GM12878 (cell line): ENCODE results near the gene VASH2. TPM values are rescaled to one million over a fixed set of nuclear protein-coding genes. Genes with fewer than 3 reads are reported as not detected.

Experiments used
- ATAC-seq: fragments of 200-7000 bp; cut with Tn5 transposase; 3 replicates; pipeline ENCODE4 v1.9.1; 2020; ENCODE audit warnings: mild to moderate bottlenecking, moderate library complexity
- BruUV-seq: library from RNA; stranded (reverse); fragments of 400-500 nt; replicated peaks from 2 replicates; lab custom pipeline; 2021; lab: Mats Ljungman, UMichigan
- CTCF ChIA-PET: fragments of 300-600 bp; sonication (Branson Sonifier 250); formaldehyde crosslinking; extraction: SDS; loops from one replicate; lab custom pipeline; 2021; ENCODE audit warnings: inconsistent platforms; lab: Yijun Ruan, JAX
- POLR2A ChIA-PET: fragments of 350-600 bp; formaldehyde crosslinking; extraction: SDS; loops from one replicate; lab custom pipeline; 2021; ENCODE audit warnings: inconsistent platforms; lab: Charles Lee
- RAD21 ChIA-PET: fragments of 300-600 bp; sonication (Branson Sonifier 250); formaldehyde crosslinking; loops from one replicate; lab custom pipeline; 2023; ENCODE audit warnings: antibody characterized with exemption; ENCODE audit not compliant: unreplicated experiment; lab: Charles Lee
- SMC1A ChIA-PET: fragments of 300-600 bp; sonication (Branson Sonifier 250); formaldehyde crosslinking; loops from one replicate; lab custom pipeline; 2023; ENCODE audit not compliant: unreplicated experiment, uncharacterized antibody; lab: Charles Lee
- DNase-seq: peaks from one replicate; pipeline ENCODE4 v3.0.0-alpha.2; 2011; ENCODE audit warnings: low read depth, low spot score
- FAIRE-seq: peaks from 3 replicates; lab custom pipeline; 2011; peaks lifted over from hg19 to GRCh38; lab: Jason Lieb, UNC
- H2AFZ ChIP-seq: 2 replicates; pipeline ENCODE4 v1.6.0; 2011; ENCODE audit warnings: low read depth, low read length, control low read depth; ENCODE audit not compliant: control insufficient read depth
- H3K27ac ChIP-seq: 2 replicates; pipeline ENCODE4 v1.5.1; 2011; ENCODE audit warnings: control low read depth; ENCODE audit not compliant: control insufficient read depth, insufficient read depth
- H3K27me3 ChIP-seq, 2 experiments: replicated peaks in 1 of 2; 2 replicates each; pipeline versions ENCODE4 v1.6.0 to v1.6.1; 2011; ENCODE audit warnings: low read length in 1 of 2; ENCODE audit not compliant: control insufficient read depth in 2 of 2, insufficient read depth in 2 of 2
- H3K36me3 ChIP-seq, 2 experiments: 2 replicates each; pipeline ENCODE4 v1.5.1; 2011; ENCODE audit warnings: low read length in 1 of 2; ENCODE audit not compliant: control insufficient read depth in 2 of 2, insufficient read depth in 2 of 2
- H3K4me1 ChIP-seq: 2 replicates; pipeline ENCODE4 v1.6.1; 2011; ENCODE audit warnings: mild to moderate bottlenecking, low read length, moderate library complexity, mixed read lengths; ENCODE audit not compliant: control insufficient read depth, insufficient read depth
- H3K4me2 ChIP-seq: 2 replicates; pipeline ENCODE4 v1.6.0; 2011; ENCODE audit warnings: control low read depth; ENCODE audit not compliant: control insufficient read depth, insufficient read depth
- H3K4me3 ChIP-seq: fragments of 200-600 bp; sonication (generic); 2 replicates; pipeline ENCODE4 v1.5.1; 2016
- H3K79me2 ChIP-seq: 2 replicates; pipeline ENCODE4 v1.6.0; 2011; ENCODE audit warnings: low read length; ENCODE audit not compliant: control insufficient read depth, insufficient read depth
- H3K9ac ChIP-seq: 2 replicates; pipeline ENCODE4 v1.8.0; 2011; ENCODE audit warnings: low read length, control low read depth, mixed read lengths; ENCODE audit not compliant: control insufficient read depth, insufficient read depth
- H3K9me3 ChIP-seq: replicated peaks from 3 replicates; pipeline ENCODE4 v1.5.1; 2011; ENCODE audit warnings: mild to moderate bottlenecking, low read length; ENCODE audit not compliant: control insufficient read depth, insufficient read depth
- H4K20me1 ChIP-seq: 2 replicates; pipeline ENCODE4 v1.6.0; 2011; ENCODE audit not compliant: control insufficient read depth, insufficient read depth
- ATF2 ChIP-seq: IDR thresholded peaks from 2 replicates; pipeline ENCODE4 v1.6.1; 2012; ENCODE audit warnings: low read length, inconsistent platforms
- BACH1 ChIP-seq: fragments of 450-650 bp; IDR thresholded peaks from 2 replicates; pipeline ENCODE4 v1.6.1; 2017; ENCODE audit warnings: mild to moderate bottlenecking, borderline replicate concordance
- BHLHE40 ChIP-seq, 2 experiments: fragments of 450-650 bp in 1 of 2; IDR thresholded peaks; 2 replicates each; pipeline ENCODE4 v1.6.1; 2011 to 2017; ENCODE audit warnings: low read depth in 2 of 2, borderline replicate concordance in 1 of 2, improper control_type of control experiment in 1 of 2, low read length in 1 of 2, mild to moderate bottlenecking in 1 of 2
- DPF2 ChIP-seq: fragments of 450-650 bp; IDR thresholded peaks from 2 replicates; pipeline ENCODE4 v1.6.1; 2017; ENCODE audit warnings: mild to moderate bottlenecking
- EED ChIP-seq: sonication (generic); IDR thresholded peaks from 2 replicates; pipeline ENCODE4 v1.6.1; 2016; ENCODE audit warnings: antibody characterized with exemption, low read depth
- FOXK2 ChIP-seq: fragments of 450-650 bp; IDR thresholded peaks from 2 replicates; pipeline ENCODE4 v1.6.1; 2017; ENCODE audit warnings: mild to moderate bottlenecking, moderate library complexity
- GABPA ChIP-seq: IDR thresholded peaks from 2 replicates; pipeline ENCODE4 v1.6.1; 2014; ENCODE audit warnings: antibody characterized with exemption, low read depth, mild to moderate bottlenecking, inconsistent platforms
- HDGF ChIP-seq: fragments of 450-650 bp; IDR thresholded peaks from 2 replicates; pipeline ENCODE4 v1.6.1; 2016; ENCODE audit warnings: antibody characterized with exemption
- IKZF1 ChIP-seq: fragments of 450-650 bp; conservative IDR thresholded peaks from 2 replicates; pipeline ENCODE4 v1.6.1; 2017; ENCODE audit warnings: antibody characterized with exemption, mild to moderate bottlenecking
- IKZF2 ChIP-seq, 2 experiments: fragments of 450-650 bp; IDR thresholded peaks; 2 replicates each; pipeline ENCODE4 v1.6.1; 2017; ENCODE audit warnings: mild to moderate bottlenecking in 2 of 2, moderate library complexity in 2 of 2
- IRF4 ChIP-seq: IDR thresholded peaks from 2 replicates; pipeline ENCODE4 v1.6.1; 2011; ENCODE audit warnings: low read depth, low read length
- MYB ChIP-seq: fragments of 150-350 bp; IDR thresholded peaks from 2 replicates; pipeline ENCODE4 v1.6.1; 2014; ENCODE audit warnings: mild to moderate bottlenecking, low read depth, low read length, borderline replicate concordance
- NBN ChIP-seq: fragments of 450-650 bp; IDR thresholded peaks from 2 replicates; pipeline ENCODE4 v1.6.1; 2016
- NKRF ChIP-seq: fragments of 450-650 bp; conservative IDR thresholded peaks from 2 replicates; pipeline ENCODE4 v1.6.1; 2017; ENCODE audit warnings: mild to moderate bottlenecking, moderate library complexity
- NR2F1 ChIP-seq: fragments of 450-650 bp; conservative IDR thresholded peaks from 2 replicates; pipeline ENCODE4 v1.6.1; 2017; ENCODE audit warnings: mild to moderate bottlenecking
- RUNX3 ChIP-seq: IDR thresholded peaks from 2 replicates; pipeline ENCODE4 v1.6.1; 2012; ENCODE audit warnings: low read length, inconsistent platforms
- TCF7 ChIP-seq: IDR thresholded peaks from 2 replicates; pipeline ENCODE4 v1.6.1; 2014; ENCODE audit warnings: antibody characterized with exemption, borderline replicate concordance
- YY1 ChIP-seq: IDR thresholded peaks from 2 replicates; pipeline ENCODE4 v1.6.1; 2011; ENCODE audit warnings: low read depth, mild to moderate bottlenecking, low read length
- ZBTB33 ChIP-seq: fragments of 450-650 bp; IDR thresholded peaks from 2 replicates; pipeline ENCODE4 v1.6.1; 2017; ENCODE audit warnings: mild to moderate bottlenecking
- ZNF384 ChIP-seq: IDR thresholded peaks from 2 replicates; pipeline ENCODE4 v1.6.1; 2012; ENCODE audit warnings: low read depth, mild to moderate bottlenecking, low read length, improper control_type of control experiment, borderline replicate concordance
- WGBS: methylation state at CpG from one replicate; pipeline ENCODE4 v1.1.6; 2016; ENCODE audit warnings: low lambda C conversion rate; ENCODE audit not compliant: insufficient replicate concordance, insufficient coverage; ENCODE audit errors: missing lambda C conversion rate; 5-methylcytosine and 5-hydroxymethylcytosine counted together
- in situ Hi-C: fragments of 300-500 bp; cut with MboI; formaldehyde crosslinking; loops from 9 replicates; pipeline ENCODE4 v1.14.3; 2018; ENCODE audit warnings: mixed read lengths
- intact Hi-C: fragments of 100-400 bp; cut with micrococcal nuclease; formaldehyde crosslinking; loops from one replicate; pipeline ENCODE4 v1.14.2; 2022; ENCODE audit not compliant: unreplicated experiment
- polyA plus RNA-seq, 11 experiments: library from polyadenylated mRNA; depleted of rRNA in 4 of 11; unstranded in 6 of 11; stranded (reverse) in 5 of 11; fragments of >200 nt; fragmentation: Nextera tagmentation in 4 of 11; fragmentation: Illumina TruSeq in 1 of 11; extraction: Ambion mirVana in 4 of 11; extraction: Trizol in 1 of 11; gene quantifications; 1 replicate in 1 of 11; 2 replicates in 10 of 11; pipeline versions ENCODE4 v1.2.1 to v1.2.3, GENCODE V29; 2011 to 2016; ENCODE audit warnings: inconsistent platforms in 2 of 11, missing spikeins in 2 of 11, low read depth in 1 of 11
- total RNA-seq, 4 experiments: library from RNA; depleted of rRNA in 3 of 4; stranded (reverse); fragments of >200 nt in 3 of 4; fragmentation: Illumina TruSeq in 1 of 4; extraction: Trizol in 1 of 4; gene quantifications; 2 replicates each; pipeline versions ENCODE4 v1.2.1 to v1.2.3, GENCODE V29; 2013 to 2021

Gene VASH2
- total and polyA plus RNA-seq, 10 of the 15 experiments (the other 5 are each of a cell fraction or from before 2014, with no cell fraction given), result 5.4 to 29.7 (median 21.7) TPM

- TSS peak; percentile 86 for BruUV-seq
- Histone ChIP-seq H3K4me2 (peak overlapping the region; percentile 63), H3K4me1 (peaks cover 18% of the 10 kb centered on the region), H2AFZ (peak overlapping the region; percentile 57), H3K79me2 (no peaks in the 10 kb centered on the region)
- 71% methylated on average over 10 of the region's 10 CpGs for WGBS
- peak; percentile 88 for FAIRE-seq
- TF ChIP-seq RUNX3 (peak; percentile 32; the same call in 1 of the 2 replicates), HDGF (0 out of 2 replicates have a peak, but pooled peaks have one; percentile 24), YY1 (0 out of 2 replicates have a peak, but pooled peaks have one; percentile 21), ATF2 (peak; percentile 35; the same call in 1 of the 2 replicates), ZNF384 (no peak), BACH1 (peak; percentile 31; the same call in 1 of the 2 replicates), GABPA (no peak), NR2F1 (0 out of 2 replicates have a peak, but pooled peaks have one; percentile 39), MYB (no peak), TCF7 (no peak), DPF2 (0 out of 2 replicates have a peak, but pooled peaks have one; percentile 21), IRF4 (0 out of 2 replicates have a peak, but pooled peaks have one; percentile 13), BHLHE40 (IDR thresholded peaks at IDR 0.05; ENCODE audit: borderline replicate concordance in 1 of 2, low read depth in 2 of 2, low read length in 1 of 2) (no peak), EED (peak; percentile 92), FOXK2 (no peak), IKZF1 (peak; percentile 82), NBN (0 out of 2 replicates have a peak, but pooled peaks have one; percentile 23), ZBTB33 (peak; percentile 34; the same call in 1 of the 2 replicates), IKZF2 (IDR thresholded peaks at IDR 0.05) (peak; percentile 80 to 85), NKRF (no peak)
- TF ChIP-seq, all 136 proteins: peak for 13
- no peaks in the 10 kb centered on the region for H4K20me1 ChIP-seq
- no peak overlapping the region for H3K9ac ChIP-seq
- in situ Hi-C loops (no loop called here), intact Hi-C loops (no loop called here)
- ATAC-seq (peak; percentile 71), DNase-seq (no peak)
- CTCF ChIA-PET, result interaction anchor here (0.7 to 1.5 kb wide), 11 partner anchors 9 to 139 kb away, joined by 3 to 11 read pairs (median 3); no protein-coding TSS in a partner anchor
- H3K36me3 ChIP-seq, result no peaks in the 10 kb centered on the region
- RAD21 ChIA-PET, result interaction anchor here (0.7 to 1.5 kb wide), 8 partner anchors 8 to 323 kb away, joined by 3 to 9 read pairs (median 4); no protein-coding TSS in a partner anchor
- POLR2A ChIA-PET, result interaction anchor here (0.6 to 3.7 kb wide), 10 partner anchors 8 to 112 kb away, joined by 3 to 33 read pairs (median 4); partner anchors contain the start of gene VASH2
- peak overlapping the region; percentile 38 for H3K27ac ChIP-seq
- H3K9me3 ChIP-seq, result no peaks in the 10 kb centered on the region
- peak overlapping the region; percentile 35; the same call in 1 of the 2 replicates for H3K4me3 ChIP-seq
- SMC1A ChIA-PET, result interaction anchor here (0.6 to 2.1 kb wide), 17 partner anchors 9 to 141 kb away, joined by 3 to 14 read pairs (median 4); partner anchors contain the start of gene VASH2
- no peaks in the 10 kb centered on the region for H3K27me3 ChIP-seq
Observed at GRCh38 chr1:212930986-212931678, 19.2 kb upstream of the VASH2 start.
